Measurements from ENCODE around the gene TSC1. TPM values are rescaled to one million over a fixed set of nuclear protein-coding genes. Genes with fewer than 3 reads are reported as not detected.

Gene TSC1
- total and polyA plus RNA-seq, 2 donors from 2014 or later: 13.1 to 45.4 TPM

- Histone ChIP-seq H3K4me3 (ENCODE audit: low read length in 3 of 3) (no peak overlapping the region), H3K9ac (ENCODE audit: low read length in 3 of 3) (no peak overlapping the region), H3K9me3 (ENCODE audit: control insufficient read depth in 2 of 3, insufficient read depth in 1 of 3, low read length in 3 of 3) (no peaks in the 10 kb centered on the region), H3K4me1 (ENCODE audit: control insufficient read depth in 2 of 3, insufficient read depth in 2 of 3, low read depth in 1 of 3, low read length in 3 of 3) (no peaks in the 10 kb centered on the region), H3K27ac (ENCODE audit: low read depth in 2 of 2, low read length in 2 of 2) (no peak overlapping the region), H3K27me3 (ENCODE audit: control insufficient read depth, insufficient read depth, low read length) (no peaks in the 10 kb centered on the region), H3K36me3 (ENCODE audit: control insufficient read depth in 2 of 3, insufficient read depth in 3 of 3, low read length in 3 of 3) (peaks cover 30 to 61% (median 57%) of the 10 kb centered on the region in 3 donors)
- intact Hi-C loops (cut with DNase I): no loop called here
- TF ChIP-seq CTCF (IDR thresholded peaks at IDR 0.05; ENCODE audit: borderline replicate concordance, extremely low read depth, insufficient read depth): no peak
- no peak for FAIRE-seq
- no peak for DNase-seq
Measured at GRCh38 chr9:132923346-132923902, 21.0 kb downstream of the TSC1 start.

- Histone ChIP-seq H3K27me3 (ENCODE audit: control insufficient read depth, insufficient read depth, low read length) (no peaks in the 10 kb centered on the region), H3K9me3 (ENCODE audit: control insufficient read depth in 2 of 3, insufficient read depth in 1 of 3, low read length in 3 of 3) (no peaks in the 10 kb centered on the region), H3K4me3 (ENCODE audit: low read length in 3 of 3) (no peak overlapping the region), H3K36me3 (ENCODE audit: control insufficient read depth in 2 of 3, insufficient read depth in 3 of 3, low read length in 3 of 3) (peaks cover 27 to 48% (median 44%) of the 10 kb centered on the region in 3 donors), H3K27ac (ENCODE audit: low read depth in 2 of 2, low read length in 2 of 2) (no peak overlapping the region), H3K9ac (ENCODE audit: low read length in 3 of 3) (no peak overlapping the region), H3K4me1 (ENCODE audit: control insufficient read depth in 2 of 3, insufficient read depth in 2 of 3, low read depth in 1 of 3, low read length in 3 of 3) (no peaks in the 10 kb centered on the region)
- no peak for TF ChIP-seq CTCF (IDR thresholded peaks at IDR 0.05; ENCODE audit: borderline replicate concordance, extremely low read depth, insufficient read depth)
- intact Hi-C loops (cut with DNase I): no loop called here
- DNase-seq (no peak), FAIRE-seq (no peak)
Measured at GRCh38 chr9:132919614-132920268, 24.7 kb downstream of the TSC1 start.

GRCh38 chr9:132914924-132915323 lies 29.5 kb downstream of the TSC1 start:
- peaks cover 17 to 27% (median 21%) of the 10 kb centered on the region in 3 donors for H3K36me3 ChIP-seq (ENCODE audit: control insufficient read depth in 2 of 3, insufficient read depth in 3 of 3, low read length in 3 of 3)

More at GRCh38 chr9:132914924-132915323, 29.5 kb downstream of the TSC1 start:
- TF ChIP-seq CTCF (IDR thresholded peaks at IDR 0.05; ENCODE audit: borderline replicate concordance, extremely low read depth, insufficient read depth): no peak
- Histone ChIP-seq H3K27me3 (ENCODE audit: control insufficient read depth, insufficient read depth, low read length) (no peaks in the 10 kb centered on the region), H3K4me1 (ENCODE audit: control insufficient read depth in 2 of 3, insufficient read depth in 2 of 3, low read depth in 1 of 3, low read length in 3 of 3) (no peaks in the 10 kb centered on the region), H3K9ac (ENCODE audit: low read length in 3 of 3) (no peak overlapping the region), H3K9me3 (ENCODE audit: control insufficient read depth in 2 of 3, insufficient read depth in 1 of 3, low read length in 3 of 3) (no peaks in the 10 kb centered on the region), H3K4me3 (ENCODE audit: low read length in 3 of 3) (no peak overlapping the region), H3K27ac (ENCODE audit: low read depth in 2 of 2, low read length in 2 of 2) (no peak overlapping the region)
- FAIRE-seq (no peak), DNase-seq (no peak)
- intact Hi-C loops (cut with DNase I): no loop called here
